Measurements from ENCODE around the gene SMPD4.

DNA sequence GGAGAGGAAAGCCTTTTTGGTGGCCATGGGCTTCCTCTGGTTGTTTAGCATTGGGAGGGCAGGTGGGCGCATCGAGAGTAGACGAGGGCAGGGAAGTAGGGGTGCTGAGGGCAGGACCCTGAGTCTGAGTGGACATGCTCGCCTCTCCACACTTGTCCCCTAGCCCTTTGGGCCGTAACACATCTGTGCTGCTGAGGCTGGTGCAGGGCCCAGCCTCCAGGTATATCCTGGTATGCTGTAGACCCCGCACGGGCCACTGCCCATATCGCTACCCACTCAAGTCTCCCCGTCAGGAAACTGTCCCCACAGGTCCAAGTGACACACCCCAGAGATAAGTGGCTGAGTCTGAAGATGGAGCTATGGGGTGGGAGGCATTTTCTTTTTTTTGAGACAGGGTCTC is 22.8 kb downstream of the SMPD4 start:
- no peak for TF ChIP-seq EZH2 (IDR thresholded peaks at IDR 0.05)
- TF ChIP-seq POLR2AphosphoS5 (IDR thresholded peaks at IDR 0.05; ENCODE audit: borderline replicate concordance, low read depth, low read length): no peak
